ENCODE results near the gene VSIG10L.

The VSIG10L gene
- total RNA-seq, result 0 to 0.35 (median 0) reads per million in 3 donors

GRCh38 chr19:51341976-51342580 is at the start of gene VSIG10L:
Gene VSIG10L, minus strand, starts transcription at chr19:51342139. Its CDS starts 15 bp downstream, at chr19:51342124.
- Histone ChIP-seq H3K27ac (ENCODE audit: insufficient read depth, low read length, poor library complexity, severe bottlenecking) (no peak within 1 kb of the TSS), H3K36me3 (ENCODE audit: control insufficient read depth, insufficient read depth, low read length) (no peaks in the 10 kb centered on the region), H3K27me3 (replicated peaks; ENCODE audit: control insufficient read depth, insufficient read depth, low read length, poor library complexity, severe bottlenecking) (no peaks in the 10 kb centered on the region), H3K4me3 (ENCODE audit: insufficient read depth, low read depth, low read length, poor library complexity, severe bottlenecking) (no peak within 1 kb of the TSS), H3K4me1 (ENCODE audit: control insufficient read depth, insufficient read depth, low read length, poor library complexity, severe bottlenecking) (peaks cover 15% of the 10 kb centered on the region), H3K9me3 (ENCODE audit: control insufficient read depth, low read length) (no peaks in the 10 kb centered on the region)
- no peak for DNase-seq

GRCh38 chr19:51391073-51391611 is 49.2 kb upstream of the VSIG10L start:
- no peaks in the 10 kb centered on the region for H3K9me3 ChIP-seq (ENCODE audit: control insufficient read depth, low read length)
- H3K4me1 ChIP-seq (ENCODE audit: control insufficient read depth, insufficient read depth, low read length, poor library complexity, severe bottlenecking), result peaks cover 12% of the 10 kb centered on the region
- H3K36me3 ChIP-seq (ENCODE audit: control insufficient read depth, insufficient read depth, low read length), result no peaks in the 10 kb centered on the region
- DNase-seq, result no peak
- no peak overlapping the region for H3K4me3 ChIP-seq (ENCODE audit: insufficient read depth, low read depth, low read length, poor library complexity, severe bottlenecking)
- H3K27ac ChIP-seq (ENCODE audit: insufficient read depth, low read length, poor library complexity, severe bottlenecking), result no peak overlapping the region
- H3K27me3 ChIP-seq (replicated peaks; ENCODE audit: control insufficient read depth, insufficient read depth, low read length, poor library complexity, severe bottlenecking), result no peaks in the 10 kb centered on the region

- peaks cover 5% of the 10 kb centered on the region for H3K4me1 ChIP-seq (ENCODE audit: control insufficient read depth, insufficient read depth, low read length, poor library complexity, severe bottlenecking)
- H3K9me3 ChIP-seq (ENCODE audit: control insufficient read depth, low read length), result no peaks in the 10 kb centered on the region
- no peaks in the 10 kb centered on the region for H3K36me3 ChIP-seq (ENCODE audit: control insufficient read depth, insufficient read depth, low read length)
- H3K27ac ChIP-seq (ENCODE audit: insufficient read depth, low read length, poor library complexity, severe bottlenecking), result no peak overlapping the region
- no peak for DNase-seq
- H3K27me3 ChIP-seq (replicated peaks; ENCODE audit: control insufficient read depth, insufficient read depth, low read length, poor library complexity, severe bottlenecking), result no peaks in the 10 kb centered on the region
- no peak overlapping the region for H3K4me3 ChIP-seq (ENCODE audit: insufficient read depth, low read depth, low read length, poor library complexity, severe bottlenecking)
Measured at GRCh38 chr19:51389143-51389542, 47.2 kb upstream of the VSIG10L start.

- Histone ChIP-seq H3K36me3 (ENCODE audit: control insufficient read depth, insufficient read depth, low read length) (no peaks in the 10 kb centered on the region), H3K4me3 (ENCODE audit: insufficient read depth, low read depth, low read length, poor library complexity, severe bottlenecking) (no peak within 1 kb of the TSS), H3K27ac (ENCODE audit: insufficient read depth, low read length, poor library complexity, severe bottlenecking) (no peak within 1 kb of the TSS), H3K27me3 (replicated peaks; ENCODE audit: control insufficient read depth, insufficient read depth, low read length, poor library complexity, severe bottlenecking) (no peaks in the 10 kb centered on the region), H3K4me1 (ENCODE audit: control insufficient read depth, insufficient read depth, low read length, poor library complexity, severe bottlenecking) (no peaks in the 10 kb centered on the region), H3K9me3 (ENCODE audit: control insufficient read depth, low read length) (no peaks in the 10 kb centered on the region)
- no peak for DNase-seq
Measured at GRCh38 chr19:51387924-51388389, 46.0 kb upstream of the VSIG10L start, which contains the start of gene LIM2. Gene LIM2, minus strand, starts transcription at chr19:51387974. Its CDS starts 531 bp downstream, at chr19:51387443.

GRCh38 chr19:51386882-51387520 is 45.1 kb upstream of the VSIG10L start:
- Histone ChIP-seq H3K4me1 (ENCODE audit: control insufficient read depth, insufficient read depth, low read length, poor library complexity, severe bottlenecking) (no peaks in the 10 kb centered on the region), H3K27me3 (replicated peaks; ENCODE audit: control insufficient read depth, insufficient read depth, low read length, poor library complexity, severe bottlenecking) (no peaks in the 10 kb centered on the region), H3K36me3 (ENCODE audit: control insufficient read depth, insufficient read depth, low read length) (no peaks in the 10 kb centered on the region), H3K4me3 (ENCODE audit: insufficient read depth, low read depth, low read length, poor library complexity, severe bottlenecking) (no peak overlapping the region), H3K27ac (ENCODE audit: insufficient read depth, low read length, poor library complexity, severe bottlenecking) (no peak overlapping the region), H3K9me3 (ENCODE audit: control insufficient read depth, low read length) (no peaks in the 10 kb centered on the region)
- DNase-seq, result no peak

GRCh38 chr19:51382004-51382403 is 40.1 kb upstream of the VSIG10L start:
- no peaks in the 10 kb centered on the region for H3K9me3 ChIP-seq (ENCODE audit: control insufficient read depth, low read length)
- H3K36me3 ChIP-seq (ENCODE audit: control insufficient read depth, insufficient read depth, low read length), result no peaks in the 10 kb centered on the region
- no peaks in the 10 kb centered on the region for H3K4me1 ChIP-seq (ENCODE audit: control insufficient read depth, insufficient read depth, low read length, poor library complexity, severe bottlenecking)
- no peak for DNase-seq
- H3K27me3 ChIP-seq (replicated peaks; ENCODE audit: control insufficient read depth, insufficient read depth, low read length, poor library complexity, severe bottlenecking), result no peaks in the 10 kb centered on the region
- H3K27ac ChIP-seq (ENCODE audit: insufficient read depth, low read length, poor library complexity, severe bottlenecking), result no peak overlapping the region
- H3K4me3 ChIP-seq (ENCODE audit: insufficient read depth, low read depth, low read length, poor library complexity, severe bottlenecking), result no peak overlapping the region

- Histone ChIP-seq H3K4me3 (ENCODE audit: insufficient read depth, low read depth, low read length, poor library complexity, severe bottlenecking) (no peak overlapping the region), H3K27ac (ENCODE audit: insufficient read depth, low read length, poor library complexity, severe bottlenecking) (no peak overlapping the region), H3K9me3 (ENCODE audit: control insufficient read depth, low read length) (no peaks in the 10 kb centered on the region), H3K36me3 (ENCODE audit: control insufficient read depth, insufficient read depth, low read length) (no peaks in the 10 kb centered on the region), H3K4me1 (ENCODE audit: control insufficient read depth, insufficient read depth, low read length, poor library complexity, severe bottlenecking) (peaks cover 2% of the 10 kb centered on the region), H3K27me3 (replicated peaks; ENCODE audit: control insufficient read depth, insufficient read depth, low read length, poor library complexity, severe bottlenecking) (no peaks in the 10 kb centered on the region)
- no peak for DNase-seq
Measured at GRCh38 chr19:51380379-51380778, 38.4 kb upstream of the VSIG10L start.

- no peak for DNase-seq
- Histone ChIP-seq H3K9me3 (ENCODE audit: control insufficient read depth, low read length) (no peaks in the 10 kb centered on the region), H3K27ac (ENCODE audit: insufficient read depth, low read length, poor library complexity, severe bottlenecking) (no peak overlapping the region), H3K27me3 (replicated peaks; ENCODE audit: control insufficient read depth, insufficient read depth, low read length, poor library complexity, severe bottlenecking) (no peaks in the 10 kb centered on the region), H3K4me3 (ENCODE audit: insufficient read depth, low read depth, low read length, poor library complexity, severe bottlenecking) (no peak overlapping the region), H3K36me3 (ENCODE audit: control insufficient read depth, insufficient read depth, low read length) (no peaks in the 10 kb centered on the region), H3K4me1 (ENCODE audit: control insufficient read depth, insufficient read depth, low read length, poor library complexity, severe bottlenecking) (peaks cover 19% of the 10 kb centered on the region)
Measured at GRCh38 chr19:51377422-51377821, 35.5 kb upstream of the VSIG10L start.

- H3K4me1 ChIP-seq (ENCODE audit: control insufficient read depth, insufficient read depth, low read length, poor library complexity, severe bottlenecking), result peaks cover 36% of the 10 kb centered on the region
- no peaks in the 10 kb centered on the region for H3K9me3 ChIP-seq (ENCODE audit: control insufficient read depth, low read length)
Measured at GRCh38 chr19:51375504-51376221, 33.7 kb upstream of the VSIG10L start.

More at GRCh38 chr19:51375504-51376221, 33.7 kb upstream of the VSIG10L start:
- H3K4me3 ChIP-seq (ENCODE audit: insufficient read depth, low read depth, low read length, poor library complexity, severe bottlenecking), result no peak overlapping the region
- H3K27me3 ChIP-seq (replicated peaks; ENCODE audit: control insufficient read depth, insufficient read depth, low read length, poor library complexity, severe bottlenecking), result no peaks in the 10 kb centered on the region
- DNase-seq, result peak; percentile 11 to 36 (median 25)
- H3K27ac ChIP-seq (ENCODE audit: insufficient read depth, low read length, poor library complexity, severe bottlenecking), result peak overlapping the region; percentile 42
- no peaks in the 10 kb centered on the region for H3K36me3 ChIP-seq (ENCODE audit: control insufficient read depth, insufficient read depth, low read length)

Data from effector memory CD4-positive, alpha-beta T cell (primary cell).